ENCODE results near the gene HDAC4.

Gene HDAC4

DNA sequence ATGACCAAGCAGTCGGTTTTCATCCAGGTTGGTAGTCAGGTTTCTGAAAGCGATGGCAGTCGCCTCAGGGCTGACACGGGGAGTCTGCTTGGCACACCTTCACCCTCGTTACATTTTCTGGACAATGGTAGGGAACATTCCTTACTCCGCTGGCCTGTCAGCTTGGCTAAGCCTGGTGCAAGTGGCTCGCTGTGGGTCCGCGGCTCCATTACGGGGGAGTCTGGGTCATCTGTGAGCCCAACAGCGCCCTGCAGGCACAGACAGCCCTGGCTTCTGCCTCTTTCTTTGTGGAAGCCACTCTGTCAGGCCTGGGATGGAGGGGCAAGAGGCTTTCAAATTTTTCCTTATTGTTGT, 95.6 kb downstream of the HDAC4 start:
- DNase-seq = no peak

DNA sequence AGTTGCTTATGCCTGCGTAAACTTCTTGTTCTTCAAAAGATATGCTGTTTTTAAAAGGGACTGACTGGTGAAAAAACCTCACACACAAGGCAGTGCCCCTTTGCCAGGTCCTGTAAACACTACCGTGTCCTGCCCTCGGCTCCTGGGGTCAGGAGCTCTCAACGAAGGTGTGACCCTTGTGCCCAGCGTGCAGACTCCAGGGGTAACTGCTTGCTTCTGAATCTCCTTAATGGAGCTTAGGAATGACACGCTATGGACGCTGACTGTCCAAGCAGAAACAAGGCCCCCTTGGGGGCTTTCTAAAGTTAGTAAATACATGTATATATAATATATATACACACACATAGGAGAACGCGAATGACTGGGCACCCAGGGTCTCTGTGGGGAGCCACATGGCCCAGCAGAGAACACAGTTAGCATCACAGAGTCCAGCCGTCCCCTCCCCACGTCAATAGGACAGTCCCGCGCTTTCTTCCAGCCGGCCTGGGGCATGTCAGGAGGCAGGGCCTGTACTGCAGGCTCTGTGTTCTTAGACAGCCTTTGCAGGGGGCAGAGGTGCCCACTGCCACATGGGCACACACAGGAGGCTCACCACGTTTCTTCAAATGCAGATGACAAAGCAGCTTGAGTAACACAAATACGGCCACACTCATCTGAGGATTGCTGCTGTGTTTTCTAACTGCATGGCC, 96.1 kb downstream of the HDAC4 start:
- no peak for DNase-seq

DNA sequence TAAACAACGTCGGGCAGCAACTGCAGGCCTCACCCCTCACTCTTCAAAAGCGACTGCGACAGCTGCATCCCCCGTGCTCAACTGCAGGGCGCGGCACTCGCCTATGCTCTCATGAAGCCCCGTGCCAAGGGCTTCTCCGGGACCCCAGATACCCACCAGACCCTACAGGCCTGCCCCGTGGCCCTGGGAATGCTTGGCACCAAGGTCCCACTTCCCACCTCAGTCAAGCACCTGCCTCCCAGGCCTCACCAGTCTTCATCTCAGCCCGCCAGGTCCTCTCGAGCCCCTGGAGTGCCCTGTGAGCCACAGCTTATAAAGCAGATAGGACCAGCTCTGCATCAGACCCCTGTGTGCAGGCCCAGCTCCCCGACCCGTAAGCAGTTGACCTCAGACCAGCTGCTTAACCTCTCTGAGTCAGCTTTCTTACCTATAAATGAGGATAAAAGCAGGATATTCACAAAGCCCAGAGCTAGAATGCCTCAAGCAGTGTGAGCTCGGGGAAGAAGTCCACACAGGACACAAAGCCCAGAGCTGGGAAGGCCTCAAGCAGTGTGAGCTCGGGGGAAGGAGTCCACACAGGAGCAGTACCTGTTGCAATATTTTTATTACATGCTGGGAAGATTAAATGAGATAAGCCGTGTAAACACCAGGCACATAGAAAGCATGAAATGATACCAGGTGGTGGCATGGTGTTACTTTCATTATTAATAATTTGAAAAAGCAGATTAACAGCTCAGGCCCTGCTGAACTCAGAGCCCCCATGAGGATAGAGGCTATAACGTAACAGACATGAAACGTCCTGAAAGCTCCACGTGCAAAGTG, 96.9 kb downstream of the HDAC4 start:
- no peak for DNase-seq

DNA sequence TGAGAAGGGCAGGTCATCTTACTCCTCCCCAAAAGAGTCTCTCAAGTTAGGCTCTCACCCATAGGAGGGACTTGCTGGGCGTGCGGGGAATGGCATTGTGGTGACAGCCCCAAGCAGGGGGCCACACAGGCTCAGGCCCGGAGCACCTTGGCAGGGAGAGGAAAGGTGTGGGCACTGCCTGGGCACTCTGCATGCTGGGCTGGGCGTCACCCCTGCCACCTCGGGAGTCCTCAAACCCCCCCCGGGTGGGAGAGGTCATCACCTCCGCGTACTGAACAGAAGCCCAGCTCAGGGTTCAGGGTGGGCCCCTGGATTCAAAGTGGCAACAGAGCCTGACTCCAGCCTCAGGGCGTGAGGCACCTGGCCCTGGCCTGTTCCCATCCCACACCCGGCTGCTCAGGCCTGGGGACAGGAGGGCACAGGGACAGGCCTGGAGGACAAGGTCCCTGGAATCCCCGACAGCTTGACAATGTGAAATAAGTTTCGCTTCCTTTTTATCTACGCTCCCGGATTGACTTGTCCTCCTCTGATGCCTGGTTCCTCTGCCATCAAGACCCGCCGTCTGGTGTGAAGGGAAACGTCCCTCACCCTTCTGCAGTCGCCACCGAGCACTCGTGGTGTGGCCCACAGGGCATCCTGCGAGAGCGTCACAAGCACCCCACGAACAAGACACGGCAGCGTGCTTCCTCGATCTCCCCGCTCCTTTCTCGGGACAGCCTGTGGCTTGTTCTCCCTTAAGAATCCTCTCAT, 97.8 kb downstream of the HDAC4 start:
- no peak for DNase-seq

DNA sequence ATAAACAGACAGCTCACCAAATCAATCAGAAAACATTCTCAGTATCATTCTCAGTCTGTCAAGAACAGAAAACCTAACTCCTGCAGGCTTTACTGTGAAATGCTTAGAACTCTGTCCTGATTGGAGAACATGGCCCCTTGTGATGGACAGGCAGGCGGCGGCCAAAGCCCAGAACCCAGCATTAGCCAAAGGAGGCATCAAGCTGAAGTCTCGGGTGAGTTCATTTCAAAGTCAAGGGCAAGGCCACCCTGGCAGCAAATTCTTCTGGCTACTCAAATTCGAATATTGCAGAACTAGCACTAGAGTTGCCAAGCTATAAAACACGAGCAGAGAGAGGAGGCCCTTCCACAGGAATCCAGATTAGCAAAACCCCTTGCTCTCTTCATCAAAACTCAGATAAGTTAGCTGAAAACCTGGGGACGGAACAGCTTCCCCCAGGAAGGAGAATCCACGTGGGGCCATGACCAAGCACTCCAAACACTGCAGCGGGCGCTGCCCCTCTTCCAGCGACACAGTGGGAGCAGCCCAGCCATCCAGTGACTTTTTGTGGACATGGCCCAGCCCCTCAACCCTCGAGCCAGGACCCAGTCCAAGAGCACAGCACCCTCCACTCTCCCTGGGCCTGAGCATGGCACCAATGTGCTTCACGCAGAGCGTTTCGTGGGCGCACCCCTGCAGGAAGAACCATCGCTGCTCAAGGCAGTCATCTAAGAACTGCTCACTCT, 98.6 kb downstream of the HDAC4 start:
- no peak for DNase-seq

DNA sequence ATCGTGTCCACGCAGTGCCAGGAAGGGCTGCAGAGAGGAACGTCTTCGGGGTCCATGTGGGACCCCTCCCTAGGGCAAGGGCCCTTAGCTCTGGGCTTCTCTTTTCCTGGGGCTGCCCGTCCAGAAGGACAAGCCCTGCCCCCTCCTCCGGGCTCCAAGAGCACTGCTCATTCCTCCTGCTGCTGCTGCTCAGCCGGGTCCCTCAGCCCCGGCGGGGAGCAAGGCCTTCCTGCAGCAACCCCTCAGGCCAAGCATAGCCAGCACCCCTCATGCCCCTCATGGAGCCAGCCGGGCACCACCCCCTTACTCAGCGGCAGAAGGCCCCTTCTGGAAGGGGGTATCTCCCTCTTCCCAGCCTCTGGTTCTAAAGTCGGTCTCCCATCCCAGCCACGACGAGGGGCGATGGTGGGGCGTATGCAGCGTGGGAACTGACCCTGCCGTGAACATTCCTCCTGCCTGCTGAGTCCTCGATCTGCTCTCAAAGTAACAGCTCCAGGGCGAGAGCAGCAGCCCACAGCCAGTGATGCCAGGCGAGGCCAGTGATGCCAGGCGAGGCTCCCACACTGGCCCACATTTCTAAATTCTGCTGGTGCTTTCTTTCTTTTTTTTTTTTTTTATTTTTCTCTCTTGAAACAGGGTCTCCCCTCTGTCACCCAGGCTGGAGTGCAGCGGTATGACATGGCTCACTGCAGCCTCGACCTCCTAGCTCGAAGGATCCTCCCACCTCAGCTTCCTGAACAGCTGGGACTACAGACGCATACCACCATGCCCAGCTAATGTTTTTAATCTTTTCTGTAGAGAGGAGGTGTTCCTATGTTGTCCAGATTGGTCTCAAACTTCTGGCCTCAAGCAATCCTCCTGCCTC, 99.7 kb downstream of the HDAC4 start:
- DNase-seq = no peak

DNA sequence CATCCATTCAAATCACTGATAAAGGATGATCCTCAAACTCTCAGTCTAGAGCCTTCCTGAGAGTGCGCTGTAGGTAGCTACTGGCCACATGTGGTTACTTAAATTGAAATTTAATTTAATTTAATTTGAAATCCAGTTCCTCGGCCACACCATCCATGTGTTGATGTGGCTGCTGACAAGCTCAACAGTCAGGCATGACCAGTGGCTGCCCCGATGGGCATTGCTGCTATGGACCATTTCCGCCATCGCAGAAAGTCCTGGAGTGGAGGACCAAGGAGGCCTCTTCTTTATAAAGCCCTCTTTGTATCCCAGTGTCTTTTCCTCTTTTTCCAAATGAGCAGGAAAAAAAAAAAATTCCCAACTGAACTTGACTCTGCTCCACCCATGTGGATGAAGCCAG, 100.6 kb downstream of the HDAC4 start:
- no peak for DNase-seq

DNA sequence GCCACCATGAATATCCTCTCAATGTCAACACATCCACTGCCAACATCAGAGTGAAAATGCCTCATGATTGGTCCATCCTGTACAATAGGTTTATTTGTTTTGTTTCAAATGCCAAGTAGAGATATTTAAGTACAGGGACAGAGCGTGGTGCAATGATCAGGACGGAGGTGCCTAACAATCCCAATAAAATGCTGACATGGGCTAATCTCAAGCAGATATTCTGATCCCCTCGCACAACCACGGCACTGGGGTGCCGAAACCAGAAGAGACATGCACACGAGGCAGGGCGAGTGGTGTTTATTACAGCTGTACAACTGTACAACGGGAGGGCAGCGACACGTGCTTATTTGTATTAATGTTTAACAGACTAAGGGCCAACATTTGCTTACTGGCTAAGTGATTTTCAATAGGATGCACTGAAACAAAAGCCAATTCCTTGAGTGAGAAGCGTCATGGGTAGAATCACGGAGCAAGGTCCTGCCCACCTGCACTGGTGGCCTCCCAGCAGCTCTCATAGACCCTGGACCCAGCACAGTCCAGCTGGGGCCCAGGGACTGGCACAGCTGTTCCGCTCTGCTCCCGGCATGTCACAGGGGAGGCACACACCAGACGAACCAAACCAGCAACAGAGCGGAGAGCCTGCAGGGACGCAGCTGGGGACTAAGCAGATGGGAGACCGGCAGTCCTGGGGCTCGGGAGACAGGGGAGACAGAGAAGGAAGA, 101.4 kb downstream of the HDAC4 start:
- no peak for DNase-seq

DNA sequence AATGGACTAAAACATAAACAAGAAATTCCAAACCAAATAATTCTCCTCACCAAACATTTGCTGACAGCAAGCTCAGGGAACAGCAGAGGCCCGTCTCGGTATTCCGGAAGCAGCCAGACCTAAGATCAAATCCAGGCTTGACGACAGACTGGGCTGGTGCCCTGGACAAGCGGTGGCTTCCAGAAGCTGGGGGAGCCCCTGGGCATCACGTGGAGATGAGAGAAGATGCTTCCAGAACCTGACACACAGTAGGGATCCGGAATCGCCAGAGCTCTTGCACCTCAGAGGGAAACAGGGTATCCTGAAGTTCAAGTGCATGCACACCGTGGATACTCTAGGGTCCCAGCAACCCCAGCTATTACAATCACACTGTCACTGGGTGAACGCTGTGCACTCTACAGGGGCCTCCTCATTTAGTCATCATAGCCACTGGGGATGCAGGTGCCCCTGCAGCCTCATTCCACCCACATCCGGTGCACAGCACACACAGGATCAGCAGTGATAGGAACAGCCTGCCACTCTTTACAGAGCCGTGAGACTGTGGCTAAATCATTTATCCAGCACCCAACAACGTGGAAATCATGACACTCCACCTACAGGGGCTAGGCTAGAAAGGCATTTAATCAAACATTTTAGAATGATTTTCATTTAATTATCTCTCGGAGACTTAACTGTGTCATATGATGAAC, 102.6 kb downstream of the HDAC4 start:
- peak in 1 of 2 experiments; percentile 9 for DNase-seq

DNA sequence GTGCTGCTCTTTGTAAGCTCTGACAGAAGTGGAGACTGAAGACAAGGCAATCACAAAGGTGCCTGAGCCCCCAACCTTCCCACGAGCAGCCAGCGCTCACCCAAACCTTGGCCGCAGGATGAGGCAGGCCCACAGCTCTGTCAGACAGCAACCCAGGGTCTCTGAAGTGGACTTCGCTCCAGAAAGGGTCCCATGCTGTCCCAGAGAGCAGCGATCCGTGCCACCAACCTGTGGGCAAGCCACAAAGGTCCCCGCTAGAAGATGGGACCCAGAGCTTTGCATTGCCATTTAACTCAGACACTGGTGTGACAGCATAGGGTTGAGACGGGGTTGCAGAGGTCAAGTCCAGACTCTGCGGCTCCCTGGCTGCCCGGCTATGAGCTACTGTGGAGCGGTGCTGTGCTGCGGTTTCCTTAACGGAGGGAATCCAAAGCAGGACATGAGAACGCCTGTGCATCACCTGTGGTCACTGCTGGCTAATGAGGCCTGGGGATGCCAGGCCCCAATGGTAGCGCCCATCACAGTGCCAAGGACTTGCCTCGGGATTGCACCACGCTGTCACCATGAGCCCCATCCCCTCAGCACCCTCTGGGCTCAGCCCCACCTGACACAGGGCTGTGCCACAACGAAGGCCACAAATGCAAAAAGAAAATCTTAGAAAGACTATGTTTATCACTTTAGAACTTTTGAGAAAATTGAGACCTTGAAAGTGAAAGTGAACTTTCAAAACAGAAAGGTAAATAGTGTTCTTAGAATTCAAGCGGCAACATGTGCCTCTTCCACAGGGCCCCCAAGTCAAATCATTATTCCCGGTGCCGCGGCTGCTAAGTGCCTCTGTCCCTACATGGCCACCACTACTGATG, 103.4 kb downstream of the HDAC4 start:
- DNase-seq = no peak

DNA sequence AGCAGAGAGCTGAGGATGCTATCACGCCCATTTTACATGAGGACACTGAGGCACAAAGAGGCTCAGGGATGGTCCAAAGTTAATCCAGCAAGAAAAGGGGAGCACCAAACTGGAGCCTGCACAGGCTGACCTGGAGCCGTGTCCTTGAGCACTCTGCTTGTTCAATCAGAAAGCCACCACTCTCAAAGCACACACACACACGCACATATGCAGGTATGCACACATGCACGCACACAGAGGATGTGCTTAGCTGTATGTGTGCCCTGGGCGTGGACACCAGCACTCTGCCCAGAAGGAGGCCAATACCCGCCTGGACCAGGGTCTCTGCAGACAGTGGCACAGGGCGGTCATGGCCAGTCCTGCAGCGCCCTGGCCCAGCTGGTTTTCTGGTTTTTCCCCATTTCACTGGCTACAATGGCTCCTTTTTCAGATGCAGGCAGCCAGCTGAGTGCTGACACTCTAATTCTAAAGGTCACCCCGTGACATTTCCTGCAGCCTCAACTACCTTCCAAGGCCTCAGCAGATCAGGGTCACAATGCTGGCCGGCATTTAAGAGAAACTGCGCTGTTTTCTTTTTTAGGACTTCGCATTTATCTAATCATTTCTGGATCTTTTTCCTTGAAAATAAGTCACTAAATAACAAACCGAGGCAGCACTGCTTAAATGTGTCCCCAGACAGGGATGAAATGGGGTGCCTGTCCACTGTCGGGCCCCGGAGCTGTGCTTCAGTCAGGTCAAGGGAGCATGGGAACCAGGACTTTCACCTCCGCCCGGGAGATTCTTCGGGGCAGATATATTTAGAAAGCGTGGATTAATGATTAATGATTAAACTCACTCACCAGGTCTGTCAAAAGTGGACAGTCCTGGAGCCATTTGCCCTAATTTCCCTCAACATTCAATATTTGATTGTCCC, 104.5 kb downstream of the HDAC4 start:
- DNase-seq = no peak

DNA sequence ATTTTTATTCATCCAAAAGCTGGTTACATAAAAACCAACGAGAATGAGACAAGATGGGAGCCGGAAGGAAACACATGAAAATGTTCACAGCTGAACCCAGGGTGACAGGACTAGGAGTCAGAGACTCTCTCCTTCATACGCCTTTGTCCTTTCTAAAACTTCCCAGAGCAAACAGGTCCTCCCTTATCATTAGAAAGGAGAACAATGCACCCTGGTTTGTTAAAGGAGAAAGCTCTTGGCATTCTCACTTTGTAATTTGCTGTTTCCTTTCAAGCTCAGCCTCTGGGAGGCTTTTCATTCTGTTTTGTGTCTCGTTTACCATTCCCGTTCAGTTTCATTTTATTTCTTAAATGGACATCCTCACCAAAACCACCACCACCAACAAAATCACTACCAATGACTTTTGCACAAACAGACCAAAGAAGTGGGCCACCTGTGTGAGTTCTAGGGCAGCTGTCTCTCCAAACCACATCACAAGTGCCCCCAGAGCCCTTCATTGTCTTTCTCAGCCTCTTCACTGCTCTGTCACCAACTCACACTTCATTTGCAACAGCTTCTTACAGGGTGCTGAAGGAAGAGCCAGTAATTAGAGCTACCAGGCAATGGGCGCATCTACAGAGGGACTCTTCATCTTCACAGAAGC, 105.3 kb downstream of the HDAC4 start:
- no peak for DNase-seq

DNA sequence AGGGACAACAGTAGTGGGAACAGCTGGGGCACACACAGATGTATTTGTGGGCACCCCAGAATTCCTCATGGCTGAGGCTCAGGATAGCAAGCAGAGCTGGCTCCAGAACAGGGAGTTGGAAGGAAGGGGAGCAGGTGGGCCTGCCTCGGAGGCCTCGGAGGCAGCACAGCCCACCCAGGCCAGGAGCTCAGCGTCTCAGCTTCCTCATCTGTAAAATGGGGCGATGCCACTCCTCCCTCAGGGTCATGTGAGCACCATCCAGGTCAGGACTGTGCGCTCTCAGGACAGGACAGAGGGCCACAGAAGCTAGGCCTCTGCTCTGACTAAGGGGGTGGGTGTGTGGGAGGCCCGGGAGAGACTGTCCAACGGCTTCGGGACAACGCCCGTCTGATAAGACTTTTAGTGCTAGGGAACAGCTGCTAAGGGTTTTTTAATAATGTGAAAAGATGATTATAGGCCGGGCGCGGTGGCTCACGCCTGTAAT, 106.2 kb downstream of the HDAC4 start:
- DNase-seq = no peak

DNA sequence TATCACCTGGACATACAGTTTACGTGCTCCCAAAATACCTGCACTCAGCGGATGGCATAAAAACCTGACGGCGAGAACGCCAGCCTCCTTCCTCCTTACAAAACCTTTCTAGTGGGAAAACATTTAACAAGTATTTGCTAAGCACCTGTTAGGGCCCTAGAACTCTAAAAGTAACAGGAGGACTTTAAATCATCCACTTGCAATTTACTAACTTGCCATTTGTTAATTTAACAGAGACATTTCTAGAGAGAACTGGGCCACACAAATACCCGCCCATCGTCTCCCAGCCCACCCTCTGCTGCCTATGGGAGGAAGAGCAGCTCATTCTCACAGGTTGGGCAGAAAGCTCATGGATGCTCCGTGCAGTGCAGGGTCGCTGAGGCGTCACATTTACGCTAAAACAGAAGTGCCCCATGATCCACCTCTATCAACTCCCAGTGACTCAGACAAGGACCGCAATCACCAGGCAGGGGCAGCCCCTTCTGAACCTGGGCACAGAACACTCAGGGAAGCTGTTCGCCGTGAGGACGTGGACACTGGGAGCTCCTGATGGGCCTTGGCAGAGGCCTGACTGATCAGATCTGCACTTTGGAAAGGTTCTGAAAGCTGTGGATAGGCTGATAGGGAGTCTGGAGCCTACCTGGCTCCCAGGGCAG, 106.9 kb downstream of the HDAC4 start:
- no peak for DNase-seq

DNA sequence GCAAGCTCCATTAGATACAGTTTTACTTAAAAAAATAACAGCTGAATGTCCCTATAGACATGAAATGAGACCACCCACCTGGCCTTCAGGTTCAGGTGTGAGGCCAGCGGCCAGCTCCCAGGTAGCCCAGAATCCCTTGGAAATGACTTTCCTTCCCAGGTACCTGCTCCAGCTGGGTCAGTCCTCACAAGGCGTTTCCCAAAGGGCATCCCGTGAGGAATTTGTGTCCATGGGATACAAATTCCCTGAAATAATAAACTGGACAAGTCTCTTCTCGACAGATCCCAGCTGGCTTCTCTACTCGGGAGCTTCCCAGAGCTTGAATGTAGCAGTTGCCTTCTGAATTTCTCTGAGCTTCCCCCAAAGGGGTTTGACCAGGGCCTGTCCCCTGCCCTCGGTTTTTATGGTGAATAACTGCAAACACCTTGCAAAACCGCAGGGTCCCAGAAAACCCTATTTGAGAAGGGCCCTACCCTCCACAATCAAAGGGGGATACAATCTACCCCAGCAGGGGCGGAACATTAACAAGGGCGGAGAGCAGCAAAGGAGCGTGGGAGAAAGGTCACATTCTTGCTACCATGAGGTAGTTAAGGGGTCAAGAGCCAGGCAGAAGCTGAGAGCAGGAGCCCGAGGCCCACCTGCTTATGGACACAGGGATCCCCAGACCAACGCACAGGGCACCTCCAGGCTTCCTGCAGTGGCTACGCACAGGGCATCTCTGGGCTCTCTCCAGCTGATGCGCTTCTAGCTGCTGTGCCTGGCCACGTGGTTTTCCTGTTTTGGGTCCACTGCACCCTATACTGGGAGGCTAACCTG, 107.7 kb downstream of the HDAC4 start:
- DNase-seq = no peak

DNA sequence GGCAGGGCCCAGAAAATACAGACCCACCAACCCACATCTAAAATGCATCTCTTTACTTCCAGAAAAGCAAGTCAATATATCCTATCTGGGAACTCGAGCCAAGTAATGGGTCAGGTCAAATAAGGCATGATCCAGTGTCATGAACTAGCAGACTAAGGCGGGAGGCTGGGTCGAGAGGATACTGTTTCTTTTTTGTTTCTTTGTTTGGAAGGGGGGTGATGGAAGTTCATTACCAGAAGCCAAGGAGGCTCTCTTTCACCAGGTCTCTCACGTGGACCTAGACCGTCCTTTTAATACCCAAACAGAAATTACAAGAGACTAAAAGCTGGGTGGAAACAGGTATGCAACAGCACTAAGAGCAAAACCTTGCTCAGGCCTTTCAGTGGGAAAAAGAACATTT, 108.3 kb downstream of the HDAC4 start:
- DNase-seq = no peak
